ENCODE measurements around the gene LSM5.

The LSM5 gene

GRCh38 chr7:32525839-32526238 lies 35.7 kb upstream of the LSM5 start:
- Histone ChIP-seq H3K9ac (ENCODE audit: low read depth in 1 of 2, low read length in 2 of 2) (no peak overlapping the region), H3K4me1 (ENCODE audit: control insufficient read depth in 2 of 2, insufficient read depth in 2 of 2, low read length in 2 of 2) (no peaks in the 10 kb centered on the region), H3K27me3 (ENCODE audit: control insufficient read depth in 2 of 2, insufficient read depth in 2 of 2, low read length in 2 of 2) (no peaks in the 10 kb centered on the region), H3K9me3 (ENCODE audit: control insufficient read depth in 2 of 2, low read length in 2 of 2) (no peaks in the 10 kb centered on the region), H3K27ac (ENCODE audit: low read depth in 2 of 2, low read length in 2 of 2) (no peak overlapping the region), H3K36me3 (ENCODE audit: control insufficient read depth in 2 of 2, insufficient read depth in 2 of 2, low read length in 2 of 2) (peaks cover 0 to 3% of the 10 kb centered on the region in 2 donors), H3K4me3 (ENCODE audit: low read length in 2 of 2) (no peak overlapping the region)

GRCh38 chr7:32524631-32525030 lies 34.5 kb upstream of the LSM5 start:
- H3K27me3 ChIP-seq (ENCODE audit: control insufficient read depth in 2 of 2, insufficient read depth in 2 of 2, low read length in 2 of 2), result no peaks in the 10 kb centered on the region
- no peaks in the 10 kb centered on the region for H3K9me3 ChIP-seq (ENCODE audit: control insufficient read depth in 2 of 2, low read length in 2 of 2)
- no peak overlapping the region for H3K27ac ChIP-seq (ENCODE audit: low read depth in 2 of 2, low read length in 2 of 2)
- no peak overlapping the region for H3K9ac ChIP-seq (ENCODE audit: low read depth in 1 of 2, low read length in 2 of 2)
- no peaks in the 10 kb centered on the region for H3K4me1 ChIP-seq (ENCODE audit: control insufficient read depth in 2 of 2, insufficient read depth in 2 of 2, low read length in 2 of 2)
- no peak overlapping the region for H3K4me3 ChIP-seq (ENCODE audit: low read length in 2 of 2)
- H3K36me3 ChIP-seq (ENCODE audit: control insufficient read depth in 2 of 2, insufficient read depth in 2 of 2, low read length in 2 of 2), result peaks cover 0 to 3% of the 10 kb centered on the region in 2 donors

- H3K4me3 ChIP-seq (ENCODE audit: low read length in 2 of 2), result no peak overlapping the region
- H3K4me1 ChIP-seq (ENCODE audit: control insufficient read depth in 2 of 2, insufficient read depth in 2 of 2, low read length in 2 of 2), result no peaks in the 10 kb centered on the region
- H3K9me3 ChIP-seq (ENCODE audit: control insufficient read depth in 2 of 2, low read length in 2 of 2), result no peaks in the 10 kb centered on the region
- no peaks in the 10 kb centered on the region for H3K27me3 ChIP-seq (ENCODE audit: control insufficient read depth in 2 of 2, insufficient read depth in 2 of 2, low read length in 2 of 2)
- H3K9ac ChIP-seq (ENCODE audit: low read depth in 1 of 2, low read length in 2 of 2), result no peak overlapping the region
- H3K27ac ChIP-seq (ENCODE audit: low read depth in 2 of 2, low read length in 2 of 2), result no peak overlapping the region
- H3K36me3 ChIP-seq (ENCODE audit: control insufficient read depth in 2 of 2, insufficient read depth in 2 of 2, low read length in 2 of 2), result peaks cover 0 to 3% of the 10 kb centered on the region in 2 donors
Observed at GRCh38 chr7:32522746-32523530, 32.8 kb upstream of the LSM5 start.

GRCh38 chr7:32519763-32520162 lies 29.6 kb upstream of the LSM5 start:
- no peak overlapping the region for H3K4me3 ChIP-seq (ENCODE audit: low read length in 2 of 2)
- no peak overlapping the region for H3K27ac ChIP-seq (ENCODE audit: low read depth in 2 of 2, low read length in 2 of 2)
- no peaks in the 10 kb centered on the region for H3K9me3 ChIP-seq (ENCODE audit: control insufficient read depth in 2 of 2, low read length in 2 of 2)
- no peak overlapping the region for H3K9ac ChIP-seq (ENCODE audit: low read depth in 1 of 2, low read length in 2 of 2)
- no peaks in the 10 kb centered on the region for H3K27me3 ChIP-seq (ENCODE audit: control insufficient read depth in 2 of 2, insufficient read depth in 2 of 2, low read length in 2 of 2)
- H3K36me3 ChIP-seq (ENCODE audit: control insufficient read depth in 2 of 2, insufficient read depth in 2 of 2, low read length in 2 of 2), result peaks cover 0 to 6% of the 10 kb centered on the region in 2 donors
- peaks cover 11 to 22% of the 10 kb centered on the region in 2 donors for H3K4me1 ChIP-seq (ENCODE audit: control insufficient read depth in 2 of 2, insufficient read depth in 2 of 2, low read length in 2 of 2)

GRCh38 chr7:32518534-32519140 lies 28.5 kb upstream of the LSM5 start:
- Histone ChIP-seq H3K4me3 (ENCODE audit: low read length in 2 of 2) (no peak overlapping the region), H3K9ac (ENCODE audit: low read depth in 1 of 2, low read length in 2 of 2) (no peak overlapping the region), H3K27me3 (ENCODE audit: control insufficient read depth in 2 of 2, insufficient read depth in 2 of 2, low read length in 2 of 2) (no peaks in the 10 kb centered on the region)

GRCh38 chr7:32516551-32517100 lies 26.4 kb upstream of the LSM5 start:
- H3K27ac ChIP-seq (ENCODE audit: low read depth in 2 of 2, low read length in 2 of 2), result peak overlapping the region; percentile 76 to 85
- no peaks in the 10 kb centered on the region for H3K27me3 ChIP-seq (ENCODE audit: control insufficient read depth in 2 of 2, insufficient read depth in 2 of 2, low read length in 2 of 2)
- peak overlapping the region; percentile 35 to 38 for H3K9ac ChIP-seq (ENCODE audit: low read depth in 1 of 2, low read length in 2 of 2)
- H3K36me3 ChIP-seq (ENCODE audit: control insufficient read depth in 2 of 2, insufficient read depth in 2 of 2, low read length in 2 of 2), result peaks cover 0 to 3% of the 10 kb centered on the region in 2 donors
- H3K4me1 ChIP-seq (ENCODE audit: control insufficient read depth in 2 of 2, insufficient read depth in 2 of 2, low read length in 2 of 2), result peaks cover 11 to 22% of the 10 kb centered on the region in 2 donors
- no peaks in the 10 kb centered on the region for H3K9me3 ChIP-seq (ENCODE audit: control insufficient read depth in 2 of 2, low read length in 2 of 2)
- H3K4me3 ChIP-seq (ENCODE audit: low read length in 2 of 2), result peak overlapping the region; percentile 20 to 56

More at GRCh38 chr7:32518534-32519140, 28.5 kb upstream of the LSM5 start:
- Histone ChIP-seq H3K27ac (ENCODE audit: low read depth in 2 of 2, low read length in 2 of 2) (no peak overlapping the region), H3K4me1 (ENCODE audit: control insufficient read depth in 2 of 2, insufficient read depth in 2 of 2, low read length in 2 of 2) (peaks cover 11 to 22% of the 10 kb centered on the region in 2 donors), H3K9me3 (ENCODE audit: control insufficient read depth in 2 of 2, low read length in 2 of 2) (no peaks in the 10 kb centered on the region), H3K36me3 (ENCODE audit: control insufficient read depth in 2 of 2, insufficient read depth in 2 of 2, low read length in 2 of 2) (peaks cover 0 to 3% of the 10 kb centered on the region in 2 donors)

GRCh38 chr7:32515890-32516550 lies 25.8 kb upstream of the LSM5 start:
- H3K27me3 ChIP-seq (ENCODE audit: control insufficient read depth in 2 of 2, insufficient read depth in 2 of 2, low read length in 2 of 2), result no peaks in the 10 kb centered on the region
- peak overlapping the region; percentile 35 to 38 for H3K9ac ChIP-seq (ENCODE audit: low read depth in 1 of 2, low read length in 2 of 2)
- H3K4me1 ChIP-seq (ENCODE audit: control insufficient read depth in 2 of 2, insufficient read depth in 2 of 2, low read length in 2 of 2), result peaks cover 11 to 22% of the 10 kb centered on the region in 2 donors
- peak overlapping the region; percentile 76 to 85 for H3K27ac ChIP-seq (ENCODE audit: low read depth in 2 of 2, low read length in 2 of 2)
- no peaks in the 10 kb centered on the region for H3K9me3 ChIP-seq (ENCODE audit: control insufficient read depth in 2 of 2, low read length in 2 of 2)
- H3K36me3 ChIP-seq (ENCODE audit: control insufficient read depth in 2 of 2, insufficient read depth in 2 of 2, low read length in 2 of 2), result peaks cover 0 to 3% of the 10 kb centered on the region in 2 donors
- H3K4me3 ChIP-seq (ENCODE audit: low read length in 2 of 2), result peak overlapping the region in 1 of 2 donors; percentile 20

- peaks cover 11 to 22% of the 10 kb centered on the region in 2 donors for H3K4me1 ChIP-seq (ENCODE audit: control insufficient read depth in 2 of 2, insufficient read depth in 2 of 2, low read length in 2 of 2)
Observed at GRCh38 chr7:32513210-32513609, 23.0 kb upstream of the LSM5 start.

GRCh38 chr7:32511791-32512190 lies 21.6 kb upstream of the LSM5 start:
- Histone ChIP-seq H3K4me3 (ENCODE audit: low read length in 2 of 2) (no peak overlapping the region), H3K27ac (ENCODE audit: low read depth in 2 of 2, low read length in 2 of 2) (no peak overlapping the region), H3K36me3 (ENCODE audit: control insufficient read depth in 2 of 2, insufficient read depth in 2 of 2, low read length in 2 of 2) (peaks cover 3 to 5% of the 10 kb centered on the region in 2 donors), H3K4me1 (ENCODE audit: control insufficient read depth in 2 of 2, insufficient read depth in 2 of 2, low read length in 2 of 2) (peaks cover 9 to 16% of the 10 kb centered on the region in 2 donors), H3K27me3 (ENCODE audit: control insufficient read depth in 2 of 2, insufficient read depth in 2 of 2, low read length in 2 of 2) (no peaks in the 10 kb centered on the region), H3K9me3 (ENCODE audit: control insufficient read depth in 2 of 2, low read length in 2 of 2) (no peaks in the 10 kb centered on the region), H3K9ac (ENCODE audit: low read depth in 1 of 2, low read length in 2 of 2) (no peak overlapping the region)

More at GRCh38 chr7:32513210-32513609, 23.0 kb upstream of the LSM5 start:
- H3K36me3 ChIP-seq (ENCODE audit: control insufficient read depth in 2 of 2, insufficient read depth in 2 of 2, low read length in 2 of 2), result peaks cover 3 to 5% of the 10 kb centered on the region in 2 donors
- H3K9ac ChIP-seq (ENCODE audit: low read depth in 1 of 2, low read length in 2 of 2), result no peak overlapping the region
- H3K27ac ChIP-seq (ENCODE audit: low read depth in 2 of 2, low read length in 2 of 2), result no peak overlapping the region
- no peaks in the 10 kb centered on the region for H3K27me3 ChIP-seq (ENCODE audit: control insufficient read depth in 2 of 2, insufficient read depth in 2 of 2, low read length in 2 of 2)
- no peaks in the 10 kb centered on the region for H3K9me3 ChIP-seq (ENCODE audit: control insufficient read depth in 2 of 2, low read length in 2 of 2)
- H3K4me3 ChIP-seq (ENCODE audit: low read length in 2 of 2), result no peak overlapping the region
